GM23338 (cell line): ENCODE measurements around the gene FAM13A. TPM values are rescaled to one million over a fixed set of nuclear protein-coding genes. Genes with fewer than 3 reads are reported as not detected.

ENCODE experiments used
- ATAC-seq: fragments of 200-7000 bp; cut with Tn5 transposase; 3 replicates; pipeline ENCODE4 v1.9.1; 2020
- DNase-seq: peaks from one replicate; pipeline ENCODE4 v3.0.0-alpha.2; 2015; ENCODE audit warnings: low spot score
- H2AFZ ChIP-seq: fragments of 200-600 bp; sonication (generic); 2 replicates; pipeline ENCODE4 v1.8.0; 2016; ENCODE audit warnings: antibody characterized with exemption, mild to moderate bottlenecking, moderate library complexity
- H3F3A ChIP-seq: fragments of 200-600 bp; sonication (generic); replicated peaks from 2 replicates; pipeline ENCODE4 v1.8.0; 2017; ENCODE audit warnings: antibody characterized with exemption, mixed run types, low read depth
- H3K27ac ChIP-seq: fragments of 200-600 bp; sonication (generic); 2 replicates; pipeline ENCODE4 v1.6.1; 2016; ENCODE audit warnings: low read depth
- H3K27me3 ChIP-seq: fragments of 200-600 bp; sonication (generic); 2 replicates; pipeline ENCODE4 v1.8.0; 2016; ENCODE audit warnings: mild to moderate bottlenecking, mixed run types, moderate library complexity; ENCODE audit not compliant: insufficient read depth
- H3K36me3 ChIP-seq: fragments of 200-600 bp; sonication (generic); 2 replicates; pipeline ENCODE4 v1.8.0; 2016; ENCODE audit warnings: mild to moderate bottlenecking; ENCODE audit not compliant: insufficient read depth
- H3K4me1 ChIP-seq: fragments of 200-600 bp; sonication (generic); 2 replicates; pipeline ENCODE4 v1.8.0; 2016; ENCODE audit warnings: mild to moderate bottlenecking, moderate library complexity; ENCODE audit not compliant: insufficient read depth
- H3K4me2 ChIP-seq: fragments of 200-600 bp; sonication (generic); 2 replicates; pipeline ENCODE4 v1.7.1; 2017; ENCODE audit warnings: mixed run types
- H3K4me3 ChIP-seq: fragments of 200-600 bp; sonication (generic); 2 replicates; pipeline ENCODE4 v1.6.1; 2016; ENCODE audit warnings: mixed run types
- H3K79me2 ChIP-seq: fragments of 200-600 bp; sonication (generic); replicated peaks from 2 replicates; pipeline ENCODE4 v1.8.0; 2017; ENCODE audit warnings: mild to moderate bottlenecking; ENCODE audit not compliant: insufficient read depth
- H3K9me2 ChIP-seq: fragments of 200-600 bp; sonication (generic); 2 replicates; pipeline ENCODE4 v1.8.0; 2017; ENCODE audit not compliant: insufficient read depth
- H4K20me1 ChIP-seq: fragments of 200-600 bp; sonication (generic); replicated peaks from 2 replicates; pipeline ENCODE4 v1.8.0; 2017; ENCODE audit warnings: mild to moderate bottlenecking; ENCODE audit not compliant: insufficient read depth
- H3K27ac Mint-ChIP-seq: 2 replicates; pipeline ENCODE4 v1.8.0; 2020; ENCODE audit warnings: inconsistent platforms, mild to moderate bottlenecking, moderate library complexity, mixed read lengths
- H3K27me3 Mint-ChIP-seq: 3 replicates; pipeline ENCODE4 v1.8.0; 2022; ENCODE audit warnings: low read depth, mild to moderate bottlenecking, moderate library complexity, mixed read lengths, inconsistent platforms; ENCODE audit not compliant: insufficient read depth, poor library complexity
- H3K36me3 Mint-ChIP-seq: 3 replicates; pipeline ENCODE4 v1.8.0; 2021; ENCODE audit warnings: low read depth, mild to moderate bottlenecking, inconsistent platforms, moderate library complexity, mixed read lengths
- H3K4me1 Mint-ChIP-seq: 3 replicates; pipeline ENCODE4 v1.8.0; 2020; ENCODE audit warnings: mild to moderate bottlenecking, inconsistent platforms, mixed read lengths
- H3K4me3 Mint-ChIP-seq: 3 replicates; pipeline ENCODE4 v1.8.0; 2021; ENCODE audit warnings: moderate library complexity, mild to moderate bottlenecking, inconsistent platforms, mixed read lengths
- H3K9me3 Mint-ChIP-seq: 3 replicates; pipeline ENCODE4 v1.8.0; 2020; ENCODE audit warnings: moderate library complexity, mild to moderate bottlenecking, inconsistent platforms, mixed read lengths
- CREB1 ChIP-seq: fragments of 250-450 bp; sonication (Bioruptor Pico); IDR thresholded peaks from 2 replicates; pipeline ENCODE4 v1.5.0; 2020; ENCODE audit warnings: low read depth, mild to moderate bottlenecking, moderate library complexity
- ETS1 ChIP-seq: IDR thresholded peaks from 2 replicates; pipeline ENCODE4 v1.6.1; 2016; ENCODE audit warnings: antibody characterized with exemption
- EZH2 ChIP-seq: fragments of 200-600 bp; sonication (generic); IDR thresholded peaks from one replicate; pipeline ENCODE4 v1.8.0; 2017; ENCODE audit warnings: antibody characterized with exemption, mild to moderate bottlenecking, low read depth; ENCODE audit not compliant: unreplicated experiment
- EZH2phosphoT487 ChIP-seq: fragments of 200-600 bp; sonication (generic); IDR thresholded peaks from one replicate; pipeline ENCODE4 v1.8.1; 2018; ENCODE audit warnings: antibody characterized with exemption; ENCODE audit not compliant: unreplicated experiment
- NANOG ChIP-seq: IDR thresholded peaks from 2 replicates; pipeline ENCODE4 v1.6.1; 2016; ENCODE audit warnings: antibody characterized with exemption, borderline replicate concordance
- POLR2AphosphoS5 ChIP-seq: IDR thresholded peaks from 2 replicates; pipeline ENCODE4 v1.6.1; 2016; ENCODE audit warnings: antibody characterized with exemption, low read depth
- REST ChIP-seq: IDR thresholded peaks from one replicate; pipeline ENCODE4 v1.6.1; 2018; ENCODE audit warnings: antibody characterized with exemption; ENCODE audit not compliant: unreplicated experiment
- STAT1 ChIP-seq: IDR thresholded peaks from one replicate; pipeline ENCODE4 v1.6.1; 2016; ENCODE audit warnings: antibody characterized with exemption; ENCODE audit not compliant: unreplicated experiment
- ZNF114 ChIP-seq: fragments of 250-450 bp; sonication (Bioruptor Pico); IDR thresholded peaks from 2 replicates; pipeline ENCODE4 v1.5.0; 2020; ENCODE audit warnings: mild to moderate bottlenecking, moderate library complexity
- ZNF462 ChIP-seq: fragments of 250-450 bp; sonication (Bioruptor Pico); IDR thresholded peaks from 2 replicates; pipeline ENCODE4 v1.5.0; 2020; ENCODE audit warnings: mild to moderate bottlenecking, moderate library complexity
- polyA plus RNA-seq: library from polyadenylated mRNA; unstranded; fragments of >200 nt; fragmentation: Nextera tagmentation; extraction: Ambion mirVana; gene quantifications from 2 replicates; pipeline ENCODE4 v1.2.1, GENCODE V29; 2016
- total RNA-seq: library from RNA; depleted of rRNA; stranded (reverse); fragments of >200 nt; shearing (Covaris generic); gene quantifications from 2 replicates; pipeline ENCODE4 v1.2.3, GENCODE V29; 2014
- TF ChIP-seq, protein P1 (sequence below), 2 experiments: fragments of 200-600 bp in 1 of 2; sonication (generic) in 1 of 2; conservative IDR thresholded peaks; 2 replicates each; pipeline versions ENCODE4 v1.5.1 to v1.6.1; 2016 to 2017; ENCODE audit warnings: antibody characterized with exemption in 2 of 2, low read depth in 2 of 2, mild to moderate bottlenecking in 2 of 2, moderate library complexity in 1 of 2

FAM13A gene
- total and polyA plus RNA-seq, 2 experiments from 2014 or later = 13.9 to 28.4 TPM

DNA sequence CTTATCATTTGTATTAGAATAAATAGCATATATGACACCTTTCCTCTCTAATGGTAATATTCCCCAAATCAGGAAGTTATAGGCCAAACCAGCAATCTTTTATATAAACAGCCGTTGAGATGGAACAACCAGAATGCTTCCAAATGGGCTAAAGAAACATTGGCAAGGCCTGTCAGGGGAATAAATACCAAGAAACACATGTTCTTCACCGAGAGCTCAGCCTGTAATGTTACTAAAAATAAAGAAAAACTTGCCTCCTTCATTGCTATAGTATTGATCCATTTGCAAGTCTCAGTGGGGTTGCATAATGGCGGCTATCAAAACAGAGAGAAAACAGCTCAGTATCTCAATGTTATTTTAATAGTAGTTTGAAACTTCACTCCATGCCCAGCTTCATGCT is 104.9 kb downstream of the FAM13A start:
- H3K9me3 Mint-ChIP-seq = no peaks in the 10 kb centered on the region; the same call in 2 of the 3 replicates
- no peak overlapping the region for H3K4me3 Mint-ChIP-seq

More for the DNA sequence above, 104.9 kb downstream of the FAM13A start:
- Histone ChIP-seq H3K27me3 (no peaks in the 10 kb centered on the region), H3K4me2 (no peak overlapping the region), H3K36me3 (no peaks in the 10 kb centered on the region), H3K27ac (no peak overlapping the region), H3K9me2 (no peaks in the 10 kb centered on the region), H3K4me1 (no peaks in the 10 kb centered on the region), H4K20me1 (no peaks in the 10 kb centered on the region), H2AFZ (no peak overlapping the region), H3K79me2 (no peaks in the 10 kb centered on the region), H3K4me3 (no peak overlapping the region), H3F3A (no peaks in the 10 kb centered on the region)
- Mint-ChIP-seq H3K36me3 (peaks cover 16% of the 10 kb centered on the region), H3K27ac (no peak overlapping the region), H3K4me1 (peaks cover 8% of the 10 kb centered on the region; the same call in 1 of the 3 replicates), H3K27me3 (peaks cover 2% of the 10 kb centered on the region)
- TF ChIP-seq POLR2AphosphoS5 (no peak), EZH2phosphoT487 (no peak), EZH2 (no peak), REST (no peak), NANOG (no peak), ETS1 (no peak), STAT1 (no peak), ZNF114 (no peak), CREB1 (no peak), ZNF462 (CRISPR knock-in tag) (no peak)
- TF ChIP-seq, protein P1, sequence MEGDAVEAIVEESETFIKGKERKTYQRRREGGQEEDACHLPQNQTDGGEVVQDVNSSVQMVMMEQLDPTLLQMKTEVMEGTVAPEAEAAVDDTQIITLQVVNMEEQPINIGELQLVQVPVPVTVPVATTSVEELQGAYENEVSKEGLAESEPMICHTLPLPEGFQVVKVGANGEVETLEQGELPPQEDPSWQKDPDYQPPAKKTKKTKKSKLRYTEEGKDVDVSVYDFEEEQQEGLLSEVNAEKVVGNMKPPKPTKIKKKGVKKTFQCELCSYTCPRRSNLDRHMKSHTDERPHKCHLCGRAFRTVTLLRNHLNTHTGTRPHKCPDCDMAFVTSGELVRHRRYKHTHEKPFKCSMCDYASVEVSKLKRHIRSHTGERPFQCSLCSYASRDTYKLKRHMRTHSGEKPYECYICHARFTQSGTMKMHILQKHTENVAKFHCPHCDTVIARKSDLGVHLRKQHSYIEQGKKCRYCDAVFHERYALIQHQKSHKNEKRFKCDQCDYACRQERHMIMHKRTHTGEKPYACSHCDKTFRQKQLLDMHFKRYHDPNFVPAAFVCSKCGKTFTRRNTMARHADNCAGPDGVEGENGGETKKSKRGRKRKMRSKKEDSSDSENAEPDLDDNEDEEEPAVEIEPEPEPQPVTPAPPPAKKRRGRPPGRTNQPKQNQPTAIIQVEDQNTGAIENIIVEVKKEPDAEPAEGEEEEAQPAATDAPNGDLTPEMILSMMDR (conservative IDR thresholded peaks at IDR 0.05; ENCODE audit: low read depth in 2 of 2) = no peak
- DNase-seq (no peak), ATAC-seq (no peak)
